Liver (tissue), 9 donors: ENCODE measurements around the gene EMID1. TPM values are rescaled to one million over a fixed set of nuclear protein-coding genes. Genes with fewer than 3 reads are reported as not detected.

Experiments used
- DNase-seq: peaks from one replicate; pipeline ENCODE4 v3.0.0-alpha.2; 2017; ENCODE audit warnings: low spot score
- H3K27ac ChIP-seq, 2 donors: one replicate each; pipeline ENCODE4 v1.7.0; 2013; ENCODE audit warnings: inconsistent platforms in 2 of 2, low read length in 2 of 2, control low read depth in 1 of 2, low read depth in 1 of 2, mild to moderate bottlenecking in 1 of 2
- H3K27me3 ChIP-seq, 4 donors: one replicate each; pipeline versions ENCODE4 v1.6.1 to v1.7.0; 2013; ENCODE audit warnings: low read length in 3 of 4, inconsistent platforms in 1 of 4, mild to moderate bottlenecking in 1 of 4, moderate library complexity in 1 of 4; ENCODE audit not compliant: control insufficient read depth in 4 of 4, insufficient read depth in 4 of 4
- H3K36me3 ChIP-seq, 4 donors: one replicate each; pipeline versions ENCODE4 v1.6.1 to v1.7.0; 2013; ENCODE audit warnings: low read length in 3 of 4, mild to moderate bottlenecking in 3 of 4, low read depth in 1 of 4, moderate library complexity in 1 of 4; ENCODE audit not compliant: control insufficient read depth in 4 of 4, insufficient read depth in 3 of 4
- H3K4me1 ChIP-seq, 4 donors: one replicate each; pipeline versions ENCODE4 v1.6.1 to v1.7.0; 2013; ENCODE audit warnings: low read length in 3 of 4, mild to moderate bottlenecking in 3 of 4, moderate library complexity in 1 of 4; ENCODE audit not compliant: control insufficient read depth in 4 of 4, insufficient read depth in 4 of 4
- H3K4me3 ChIP-seq, 3 donors: one replicate each; pipeline versions ENCODE4 v1.6.1 to v1.7.0; 2013; ENCODE audit warnings: low read length in 3 of 3, control low read depth in 1 of 3, low read depth in 1 of 3, mild to moderate bottlenecking in 1 of 3
- H3K9ac ChIP-seq, 2 donors: one replicate each; pipeline ENCODE4 v1.7.0; 2013; ENCODE audit warnings: low read length in 2 of 2, mild to moderate bottlenecking in 2 of 2, moderate library complexity in 2 of 2, control low read depth in 1 of 2, low read depth in 1 of 2
- H3K9me3 ChIP-seq, 4 donors: one replicate each; pipeline versions ENCODE4 v1.6.1 to v1.7.0; 2013; ENCODE audit warnings: low read length in 3 of 4; ENCODE audit not compliant: control insufficient read depth in 4 of 4
- ATF3 ChIP-seq: IDR thresholded peaks from 2 replicates; pipeline ENCODE4 v1.6.1; 2016; ENCODE audit warnings: antibody characterized with exemption
- CTCF ChIP-seq: fragments of 150-350 bp; IDR thresholded peaks from 2 replicates; pipeline ENCODE4 v1.5.1; 2017; ENCODE audit warnings: improper control_type of control experiment, low read depth, low read length; ENCODE audit not compliant: missing input control
- EGR1 ChIP-seq, 2 donors: IDR thresholded peaks; 2 replicates each; pipeline ENCODE4 v1.6.1; 2016 to 2018; ENCODE audit warnings: antibody characterized with exemption in 2 of 2, low read depth in 2 of 2
- FOXA1 ChIP-seq: IDR thresholded peaks from 2 replicates; pipeline ENCODE4 v1.6.1; 2016; ENCODE audit warnings: antibody characterized with exemption
- FOXA2 ChIP-seq: IDR thresholded peaks from 2 replicates; pipeline ENCODE4 v1.6.1; 2016; ENCODE audit warnings: antibody characterized with exemption
- GABPA ChIP-seq, 2 donors: IDR thresholded peaks in 1 of 2; conservative IDR thresholded peaks in 1 of 2; 2 replicates each; pipeline ENCODE4 v1.6.1; 2016; ENCODE audit warnings: antibody characterized with exemption in 2 of 2, mild to moderate bottlenecking in 1 of 2, moderate library complexity in 1 of 2
- HNF4A ChIP-seq, 2 donors: conservative IDR thresholded peaks; 2 replicates each; pipeline ENCODE4 v1.6.1; 2016; ENCODE audit warnings: antibody characterized with exemption in 2 of 2, mild to moderate bottlenecking in 2 of 2
- HNF4G ChIP-seq: IDR thresholded peaks from 2 replicates; pipeline ENCODE4 v1.6.1; 2016; ENCODE audit warnings: antibody characterized with exemption
- JUND ChIP-seq, 2 donors: IDR thresholded peaks; 2 replicates each; pipeline ENCODE4 v1.6.1; 2016; ENCODE audit warnings: antibody characterized with exemption in 2 of 2
- MAX ChIP-seq: IDR thresholded peaks from 2 replicates; pipeline ENCODE4 v1.6.1; 2016; ENCODE audit warnings: antibody characterized with exemption
- NR2F2 ChIP-seq: IDR thresholded peaks from 2 replicates; pipeline ENCODE4 v1.6.1; 2016; ENCODE audit warnings: antibody characterized with exemption
- RAD21 ChIP-seq, 2 donors: IDR thresholded peaks; 2 replicates each; pipeline ENCODE4 v1.6.1; 2016; ENCODE audit warnings: antibody characterized with exemption in 2 of 2, mild to moderate bottlenecking in 2 of 2
- REST ChIP-seq: IDR thresholded peaks from 2 replicates; pipeline ENCODE4 v1.6.1; 2016; ENCODE audit warnings: antibody characterized with exemption, mild to moderate bottlenecking
- RXRA ChIP-seq, 2 donors: IDR thresholded peaks; 2 replicates each; pipeline ENCODE4 v1.6.1; 2017 to 2018; ENCODE audit warnings: antibody characterized with exemption in 2 of 2, mild to moderate bottlenecking in 1 of 2
- SP1 ChIP-seq: IDR thresholded peaks from 2 replicates; pipeline ENCODE4 v1.6.1; 2018; ENCODE audit warnings: antibody characterized with exemption, mild to moderate bottlenecking
- TAF1 ChIP-seq: conservative IDR thresholded peaks from 2 replicates; pipeline ENCODE4 v1.6.1; 2016; ENCODE audit warnings: antibody characterized with exemption, mild to moderate bottlenecking
- YY1 ChIP-seq: IDR thresholded peaks from 2 replicates; pipeline ENCODE4 v1.6.1; 2016; ENCODE audit warnings: antibody characterized with exemption, mild to moderate bottlenecking
- ZBTB33 ChIP-seq: IDR thresholded peaks from 2 replicates; pipeline ENCODE4 v1.6.1; 2016; ENCODE audit warnings: antibody characterized with exemption
- WGBS: extraction: QIAGEN DNeasy Blood & Tissue Kit; methylation state at CpG from one replicate; pipeline ENCODE4 v1.1.7; 2013; 5-methylcytosine and 5-hydroxymethylcytosine counted together
- polyA plus RNA-seq, 2 donors: library from polyadenylated mRNA; stranded (reverse) in 1 of 2; unstranded in 1 of 2; fragments of 200-250 nt in 1 of 2; fragments of >200 nt in 1 of 2; fragmentation: Nextera tagmentation in 1 of 2; extraction: Ambion mirVana in 1 of 2; gene quantifications; one replicate each; pipeline versions ENCODE4 v1.2.1 to v1.2.3, GENCODE V29; 2013 to 2015
- total RNA-seq, 2 donors: library from RNA; depleted of rRNA; stranded (reverse); fragments of >200 nt; gene quantifications; one replicate each; pipeline ENCODE4 v1.2.3, GENCODE V29; 2014
- donor health status: healthy.
- donor health status: healthy.
- donor health status: healthy.
- donor health status: healthy.
- donor health status: healthy.

EMID1 gene
- total and polyA plus RNA-seq, 4 donors: 0.89 to 8.9 (median 2.1) TPM

GRCh38 chr22:29300467-29300806 lies 94.7 kb downstream of the EMID1 start:
- DNase-seq: no peak
- Histone ChIP-seq H3K9me3 (no peaks in the 10 kb centered on the region), H3K4me1 (peaks cover 4 to 22% (median 16%) of the 10 kb centered on the region in 4 donors), H3K36me3 (peaks cover 17 to 52% (median 43%) of the 10 kb centered on the region in 4 donors), H3K27me3 (no peaks in the 10 kb centered on the region), H3K4me3 (no peak overlapping the region), H3K27ac (no peak overlapping the region), H3K9ac (no peak overlapping the region)
- TF ChIP-seq FOXA2 (no peak), MAX (no peak), YY1 (no peak), FOXA1 (no peak), ATF3 (no peak), JUND (IDR thresholded peaks at IDR 0.05) (no peak), NR2F2 (no peak), HNF4G (no peak), REST (no peak), GABPA (IDR thresholded peaks at IDR 0.05 in 1 of 2, conservative IDR thresholded peaks at IDR 0.05 in 1 of 2) (no peak), RAD21 (IDR thresholded peaks at IDR 0.05) (no peak), HNF4A (conservative IDR thresholded peaks at IDR 0.05) (no peak), RXRA (IDR thresholded peaks at IDR 0.05) (no peak), CTCF (no peak), SP1 (no peak), ZBTB33 (no peak), EGR1 (IDR thresholded peaks at IDR 0.05; ENCODE audit: low read depth in 2 of 2) (no peak), TAF1 (no peak)
- 80% methylated on average over 4 of the region's 4 CpGs for WGBS
